ENCODE measurements around the gene NTRK1.

The NTRK1 gene

DNA sequence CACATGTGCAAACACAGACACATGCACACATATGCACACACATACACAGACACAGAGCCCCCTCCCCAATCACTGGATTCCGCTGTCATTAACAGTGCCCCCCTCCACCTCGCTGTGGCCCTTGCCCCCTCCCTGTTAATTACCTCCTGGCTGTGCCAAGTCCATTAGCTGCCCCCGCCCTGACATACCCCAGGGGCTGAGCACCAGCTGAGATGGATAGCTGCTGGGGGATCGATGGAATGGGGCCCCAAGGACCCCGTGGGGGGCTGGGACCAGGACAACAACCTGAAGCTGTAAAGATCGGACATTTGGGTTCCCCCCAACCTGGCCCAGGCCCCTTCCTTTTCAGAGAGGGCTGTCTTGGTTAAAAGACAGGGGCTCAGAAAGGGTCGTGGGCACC is 23.3 kb downstream of the NTRK1 start:
- no peak for DNase-seq

DNA sequence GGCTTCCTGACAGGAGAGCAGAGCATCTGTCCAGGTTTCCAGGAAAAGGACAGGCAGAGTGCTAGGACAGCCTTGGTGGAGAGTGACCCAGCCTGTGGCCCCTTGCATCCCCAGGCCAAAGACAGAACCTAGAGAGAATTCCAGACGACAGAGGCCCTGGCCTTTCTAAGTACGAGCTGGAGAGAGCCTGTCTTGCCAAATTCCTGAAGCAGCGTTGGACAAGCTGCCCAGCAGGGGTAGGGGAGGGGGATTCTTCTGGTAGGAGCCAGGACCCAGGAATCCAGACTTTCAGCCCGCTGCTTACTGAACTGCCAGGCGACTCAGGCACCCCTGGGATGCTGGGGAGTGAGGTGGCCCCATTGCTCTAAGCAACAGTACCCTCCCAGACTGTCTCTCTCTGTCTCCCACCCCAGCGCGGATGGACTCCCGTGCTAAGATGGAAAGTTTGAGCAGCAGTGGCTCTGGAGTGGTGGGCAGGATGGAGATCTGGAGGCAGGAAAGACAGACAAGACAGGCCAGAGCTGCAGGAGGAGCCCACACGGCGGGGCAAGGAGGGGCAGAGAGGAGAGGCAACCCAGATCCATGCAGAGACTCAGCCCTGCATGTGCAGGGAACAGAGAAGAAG is 24.0 kb downstream of the NTRK1 start:
- no peak for DNase-seq

- DNase-seq = no peak
These were observed 24.6 kb downstream of the NTRK1 start for GRCh38 chr1:156885314-156885713.

DNA sequence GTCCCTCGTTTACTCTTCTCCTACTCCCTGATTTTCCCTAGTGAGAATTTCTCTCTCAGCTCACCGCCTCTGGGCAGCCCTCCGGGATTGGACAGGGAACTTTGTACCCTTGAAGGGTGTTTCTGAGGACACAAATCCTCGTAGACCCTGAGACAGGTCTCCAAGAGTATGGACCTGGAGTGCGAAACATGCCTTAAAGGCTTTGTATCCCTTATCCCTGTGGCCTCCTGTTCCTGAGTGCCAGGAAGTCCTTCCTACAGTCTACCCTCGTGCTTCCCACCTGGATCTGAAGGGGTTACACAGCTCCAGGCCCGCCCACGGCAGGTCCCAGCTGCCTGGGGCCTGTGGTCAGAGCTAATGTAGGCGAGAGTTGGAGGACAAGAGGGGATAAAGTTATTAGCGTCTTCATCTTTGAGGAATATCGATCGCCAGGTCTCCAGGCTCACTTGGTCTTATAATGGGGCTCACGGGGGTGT is 25.3 kb downstream of the NTRK1 start:
- DNase-seq = no peak

- no peak for DNase-seq
These were observed 26.1 kb downstream of the NTRK1 start for GRCh38 chr1:156886583-156887281.

DNA sequence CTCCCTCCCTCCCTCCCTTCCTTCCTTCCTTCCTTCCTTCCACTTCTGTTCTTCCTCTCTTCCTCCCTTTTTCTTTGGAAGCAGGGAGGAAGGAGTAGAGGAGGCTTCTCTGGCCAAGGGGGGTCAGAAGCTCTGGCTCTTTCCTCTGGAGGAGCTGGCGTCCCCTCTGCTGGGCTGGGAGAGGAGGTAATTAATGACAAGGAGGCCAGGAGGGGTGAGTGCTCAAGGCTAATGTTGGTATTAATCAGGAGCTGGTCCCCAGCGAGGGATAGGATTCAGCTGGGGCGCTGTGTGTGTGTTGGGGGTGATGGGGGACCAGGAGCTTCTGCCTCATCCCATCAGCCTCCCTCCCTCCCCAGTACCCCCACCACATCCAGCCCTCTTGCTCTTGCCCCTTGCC is 26.7 kb downstream of the NTRK1 start:
- no peak for DNase-seq

DNA sequence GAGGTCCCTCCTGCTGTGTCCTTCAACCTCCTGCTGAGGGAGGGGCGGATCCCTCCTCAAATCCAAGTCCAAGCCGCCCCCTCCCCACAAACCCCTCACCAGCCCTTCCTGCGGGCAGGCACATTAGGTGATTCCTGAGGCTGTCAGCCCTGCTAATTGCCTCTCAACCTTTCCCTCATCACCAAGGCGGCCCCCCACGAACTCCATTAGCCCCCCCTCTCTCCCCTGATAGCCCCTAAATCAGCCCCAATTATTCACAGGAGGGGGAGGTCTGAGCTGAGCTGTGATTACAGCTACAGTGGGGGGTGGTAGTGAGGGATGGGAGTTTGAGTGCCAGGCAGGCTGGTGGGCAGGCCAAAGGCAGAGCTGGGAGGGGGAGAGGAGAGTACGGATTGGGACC is 27.1 kb downstream of the NTRK1 start:
- no peak for DNase-seq

- DNase-seq = peak; percentile 57
These were observed 29.3 kb downstream of the NTRK1 start for GRCh38 chr1:156889802-156890580.

GRCh38 chr1:156892190-156893047 is 31.8 kb downstream of the NTRK1 start:
- peak; percentile 87 for DNase-seq

DNA sequence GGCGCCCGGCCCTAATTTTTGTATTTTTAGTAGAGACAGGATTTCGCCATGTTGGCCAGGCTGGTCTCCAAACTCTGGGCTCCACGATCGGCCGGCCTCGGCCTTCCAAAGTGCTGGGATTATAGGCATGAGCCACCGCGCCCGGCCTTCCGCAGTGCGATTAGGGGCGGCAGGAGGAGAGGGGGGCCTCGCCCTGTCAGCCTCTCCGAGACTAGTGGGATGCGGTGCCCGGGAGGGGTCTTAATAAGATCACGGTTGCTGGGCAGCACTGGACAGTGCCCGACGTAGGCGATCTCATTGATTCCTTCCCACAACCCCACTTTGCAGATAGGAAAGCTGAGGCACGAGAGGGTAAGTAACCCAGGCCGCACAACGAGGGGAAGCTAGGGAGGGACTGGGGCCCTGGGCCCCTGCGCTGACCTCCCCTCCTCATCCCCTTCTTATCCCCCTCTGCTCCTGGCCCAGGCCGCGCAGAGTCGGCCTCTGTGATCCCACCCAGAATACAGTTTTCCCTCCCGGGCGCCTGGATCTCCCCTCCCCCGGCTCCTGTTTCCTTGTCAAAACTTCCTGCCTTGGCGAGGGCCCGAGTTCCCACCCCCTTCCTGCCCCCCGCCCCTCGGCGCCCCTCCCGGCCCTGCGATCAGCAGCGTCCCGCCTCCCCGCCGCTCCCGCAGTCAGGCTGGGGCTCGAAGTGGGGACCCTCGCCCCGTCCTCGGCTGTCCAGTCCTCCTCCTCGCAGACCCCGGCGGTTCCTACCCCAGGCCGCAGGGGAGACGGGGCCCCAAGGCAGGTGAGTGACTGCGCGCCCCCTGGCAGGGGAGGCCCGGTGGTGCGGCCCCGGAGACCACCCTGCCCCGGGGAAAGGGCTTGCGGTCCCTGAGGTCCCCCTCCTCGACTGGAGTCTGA is 32.6 kb downstream of the NTRK1 start, which contains the start of gene PEAR1:
Gene PEAR1, plus strand, starts transcription at position 671 of the 906 bp plus-strand sequence. CDS start 10,209 bp downstream, outside the sequence.
- DNase-seq = no peak

GRCh38 chr1:156894001-156894400 is 33.3 kb downstream of the NTRK1 start:
- no peak for DNase-seq

DNA sequence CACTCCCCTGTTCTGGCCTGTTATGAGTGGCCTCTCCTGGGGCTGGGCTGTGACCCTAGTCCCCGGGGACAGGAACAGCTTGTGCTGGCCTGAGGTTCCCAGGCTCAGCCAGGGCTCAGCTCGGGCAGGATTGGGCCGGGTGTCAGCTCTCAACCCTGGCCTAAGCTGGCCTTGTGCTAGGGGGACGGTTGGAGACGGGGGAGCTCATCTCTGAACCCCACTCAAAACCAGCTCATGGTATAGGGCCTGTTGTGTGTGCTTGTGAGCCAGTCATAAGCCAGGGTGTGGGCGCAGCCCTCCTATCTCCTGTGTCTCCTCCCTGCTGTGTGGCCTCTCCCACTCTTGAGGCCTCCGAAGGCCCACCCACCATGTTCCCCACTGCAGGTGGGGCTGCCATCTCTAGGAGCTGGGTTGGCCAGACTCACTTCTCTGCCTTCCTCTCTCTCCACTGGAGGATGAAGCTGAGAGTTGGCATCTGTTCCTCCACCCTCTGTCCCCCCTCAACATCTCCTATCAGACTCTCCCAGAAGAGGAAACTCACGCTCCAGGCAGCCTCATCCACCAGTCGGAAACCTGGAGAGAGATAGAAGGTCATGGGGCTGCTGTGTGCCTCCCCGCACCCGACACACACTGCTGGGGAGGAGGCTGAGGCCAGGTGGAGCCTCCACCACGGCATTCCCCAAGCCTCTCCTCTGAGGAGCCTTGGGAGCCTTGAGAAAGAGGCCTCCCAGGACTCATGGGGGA is 34.2 kb downstream of the NTRK1 start:
- no peak for DNase-seq

GRCh38 chr1:156895455-156895812 is 34.8 kb downstream of the NTRK1 start:
- DNase-seq = no peak

- no peak for DNase-seq
These were observed 35.3 kb downstream of the NTRK1 start for GRCh38 chr1:156895927-156896326.

GRCh38 chr1:156896490-156897033 is 35.9 kb downstream of the NTRK1 start:
- DNase-seq = no peak

DNA sequence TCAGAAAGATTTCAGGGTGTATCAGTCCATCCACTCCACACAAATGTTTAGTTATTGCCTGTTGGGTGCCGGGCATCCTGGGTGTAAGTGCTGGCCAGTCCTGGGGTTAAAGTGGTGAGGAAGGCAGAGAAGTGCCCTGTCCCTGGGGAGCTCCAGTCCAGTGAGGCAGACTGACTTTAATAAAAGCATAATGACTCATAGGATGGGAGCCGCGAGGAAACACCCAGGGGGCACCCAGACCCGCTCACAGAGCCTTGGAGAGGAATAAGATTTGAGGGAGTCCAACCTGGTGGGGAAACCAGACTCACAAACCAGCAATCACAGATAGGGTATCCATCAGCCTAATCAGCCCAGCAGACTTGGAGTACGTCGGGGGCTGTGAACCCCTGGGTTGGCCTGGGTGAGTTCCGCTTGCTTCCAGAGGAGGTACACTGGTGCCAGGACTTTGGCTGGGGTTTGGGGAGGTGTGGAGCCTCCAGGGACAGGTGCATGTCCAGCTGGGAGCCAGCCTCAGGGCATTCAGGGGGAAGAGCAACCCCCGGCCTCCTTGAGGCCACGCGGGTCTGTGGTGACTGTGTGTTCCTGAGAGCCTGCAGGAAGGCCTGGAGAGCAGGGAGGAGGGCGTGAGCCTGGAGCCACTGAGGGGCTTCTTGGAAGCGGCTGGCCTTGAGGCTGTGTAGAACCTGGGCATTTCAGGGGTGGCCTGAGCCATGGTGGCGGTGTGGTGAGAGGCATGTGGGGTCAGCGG is 36.6 kb downstream of the NTRK1 start:
- no peak for DNase-seq

- DNase-seq = no peak
These were observed 37.5 kb downstream of the NTRK1 start for GRCh38 chr1:156898161-156898566.

- no peak for DNase-seq
These were observed 38.5 kb downstream of the NTRK1 start for GRCh38 chr1:156898971-156899664.
